Stimulated activated CD4-positive, alpha-beta T cell treated with anti-CD3 and anti-CD28 coated beads, Interleukin-4, amount 100 ng/mL, for 48 hours (primary cell): ENCODE data around the gene CRADD.

Experiments
- DNase-seq, 2 donors: peaks; one replicate each; pipeline ENCODE4 v3.0.0-alpha.2; 2020; ENCODE audit warnings: low read depth in 2 of 2

Gene CRADD

GRCh38 chr12:93938931-93939330 is 261.8 kb downstream of the CRADD start:
- DNase-seq, result no peak

GRCh38 chr12:93939641-93940325 is 262.6 kb downstream of the CRADD start:
- no peak for DNase-seq

GRCh38 chr12:93943780-93944179 is 266.6 kb downstream of the CRADD start:
- DNase-seq, result no peak

- DNase-seq, result no peak
Measured at GRCh38 chr12:93944201-93944600, 267.0 kb downstream of the CRADD start.
